GM12873 (cell line): ENCODE results near the gene EFCAB11.

Experiments
- TF ChIP-seq, protein P1 (sequence below): IDR thresholded peaks from 2 replicates; pipeline ENCODE4 v1.5.1; 2012; ENCODE audit warnings: low read depth, mild to moderate bottlenecking, moderate library complexity, low read length, control low read depth; ENCODE audit not compliant: insufficient read depth; ENCODE audit errors: missing control alignments

Gene EFCAB11

GRCh38 chr14:89810101-89810500 lies 144.4 kb downstream of the EFCAB11 start:
- TF ChIP-seq, protein P1, sequence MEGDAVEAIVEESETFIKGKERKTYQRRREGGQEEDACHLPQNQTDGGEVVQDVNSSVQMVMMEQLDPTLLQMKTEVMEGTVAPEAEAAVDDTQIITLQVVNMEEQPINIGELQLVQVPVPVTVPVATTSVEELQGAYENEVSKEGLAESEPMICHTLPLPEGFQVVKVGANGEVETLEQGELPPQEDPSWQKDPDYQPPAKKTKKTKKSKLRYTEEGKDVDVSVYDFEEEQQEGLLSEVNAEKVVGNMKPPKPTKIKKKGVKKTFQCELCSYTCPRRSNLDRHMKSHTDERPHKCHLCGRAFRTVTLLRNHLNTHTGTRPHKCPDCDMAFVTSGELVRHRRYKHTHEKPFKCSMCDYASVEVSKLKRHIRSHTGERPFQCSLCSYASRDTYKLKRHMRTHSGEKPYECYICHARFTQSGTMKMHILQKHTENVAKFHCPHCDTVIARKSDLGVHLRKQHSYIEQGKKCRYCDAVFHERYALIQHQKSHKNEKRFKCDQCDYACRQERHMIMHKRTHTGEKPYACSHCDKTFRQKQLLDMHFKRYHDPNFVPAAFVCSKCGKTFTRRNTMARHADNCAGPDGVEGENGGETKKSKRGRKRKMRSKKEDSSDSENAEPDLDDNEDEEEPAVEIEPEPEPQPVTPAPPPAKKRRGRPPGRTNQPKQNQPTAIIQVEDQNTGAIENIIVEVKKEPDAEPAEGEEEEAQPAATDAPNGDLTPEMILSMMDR = no peak

- TF ChIP-seq, protein P1 = no peak
These were observed 146.6 kb downstream of the EFCAB11 start for GRCh38 chr14:89807892-89808291.

DNA sequence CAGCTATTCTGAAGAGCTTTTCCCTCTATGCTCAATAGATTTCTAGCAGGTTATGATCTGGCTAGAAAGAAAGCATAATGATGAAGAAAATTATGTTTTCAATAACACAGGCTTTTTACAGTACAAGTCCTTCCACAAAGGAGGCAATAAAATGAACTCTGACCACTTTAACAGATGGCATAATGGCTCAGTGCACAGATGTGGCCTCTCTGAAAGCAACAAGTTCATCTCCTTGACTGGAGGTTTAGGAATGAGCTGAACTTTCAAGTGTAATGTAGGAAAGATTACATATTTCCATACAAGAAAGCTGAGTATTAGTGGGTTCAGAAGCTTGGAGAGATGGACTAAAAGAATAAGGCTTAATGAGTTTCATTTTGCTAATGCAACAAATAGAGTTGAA lies 147.4 kb downstream of the EFCAB11 start:
- TF ChIP-seq, protein P1 = no peak

DNA sequence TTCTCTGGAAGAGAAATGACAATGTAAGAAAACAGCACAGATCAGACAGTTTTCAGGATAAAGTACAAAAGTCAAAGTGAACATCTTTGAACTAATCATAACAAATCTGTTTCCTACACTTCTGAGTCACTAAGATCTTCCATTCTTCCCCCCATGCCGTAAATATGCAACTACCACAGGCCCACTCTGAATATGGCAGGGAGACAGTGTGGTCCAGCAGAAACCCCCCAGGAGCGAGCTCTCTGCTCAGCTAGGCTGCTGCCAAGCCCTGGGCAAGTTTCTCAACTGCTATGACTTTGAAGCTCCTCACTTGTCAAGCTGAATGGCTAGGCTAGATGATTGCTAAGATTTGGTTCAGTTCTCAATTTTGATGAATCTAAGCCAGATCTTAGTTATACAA lies 148.1 kb downstream of the EFCAB11 start:
- TF ChIP-seq, protein P1 = no peak

DNA sequence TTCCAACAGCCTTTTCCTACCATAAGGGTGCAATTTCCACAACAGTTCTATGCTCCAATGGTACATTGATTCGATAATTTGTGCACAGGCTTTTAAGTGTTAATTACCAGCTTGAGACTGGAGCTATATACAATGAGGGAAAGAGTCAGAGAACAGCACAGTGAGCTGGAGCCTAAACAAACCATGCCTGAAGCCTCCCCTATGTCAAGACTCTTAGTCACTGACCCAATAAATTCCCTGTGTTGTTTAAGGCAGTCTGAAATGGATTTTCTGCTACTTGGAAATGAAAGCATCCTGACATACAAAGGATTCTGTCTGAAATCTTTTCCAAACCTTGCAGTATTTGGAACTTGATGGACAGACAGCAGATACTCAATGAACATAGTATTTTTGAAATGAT lies 149.0 kb downstream of the EFCAB11 start:
- TF ChIP-seq, protein P1 = no peak

- TF ChIP-seq, protein P1 = no peak
These were observed 151.0 kb downstream of the EFCAB11 start for GRCh38 chr14:89803542-89803941.

DNA sequence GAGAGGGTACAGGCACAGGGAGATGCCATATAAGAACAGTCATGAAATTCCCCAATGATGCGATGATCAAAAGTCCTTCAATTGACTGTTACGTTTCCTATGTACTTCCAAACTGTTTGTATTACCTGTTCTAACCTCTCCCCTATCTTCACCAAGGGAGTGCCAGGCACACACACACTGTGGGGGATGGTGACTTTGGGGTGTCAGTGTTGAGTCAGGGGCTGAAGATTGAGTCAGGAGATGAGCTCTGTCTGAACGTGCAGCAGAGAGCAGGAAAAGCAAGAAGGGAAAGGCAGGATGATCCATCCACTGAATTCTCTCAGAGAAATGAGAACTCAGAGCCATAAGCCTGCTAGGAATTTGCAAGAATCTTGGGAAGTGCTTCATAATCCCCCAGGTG lies 153.4 kb downstream of the EFCAB11 start:
- TF ChIP-seq, protein P1 = no peak
